ENCODE data around the gene ABHD5.
A peak's percentile ranks its signal among the peaks of the same experiment; 100 is the strongest.

The ABHD5 gene

GRCh38 chr3:43686333-43686699 lies 4.4 kb upstream of the ABHD5 start:
- no peak for DNase-seq

- DNase-seq, result no peak
Observed at GRCh38 chr3:43686700-43687498, 3.8 kb upstream of the ABHD5 start.

GRCh38 chr3:43687499-43687811 lies 3.3 kb upstream of the ABHD5 start:
- DNase-seq, result no peak

GRCh38 chr3:43688245-43688650 lies 2.5 kb upstream of the ABHD5 start:
- no peak for DNase-seq

GRCh38 chr3:43689166-43689565 lies 1.6 kb upstream of the ABHD5 start:
- no peak for DNase-seq

- DNase-seq, result no peak
Observed at GRCh38 chr3:43689766-43690399, 855 bp upstream of the ABHD5 start.

- DNase-seq, result peak; percentile 33 to 63
Observed at GRCh38 chr3:43691120-43691995, 620 bp downstream of the ABHD5 start.

GRCh38 chr3:43692085-43692855 lies 1.5 kb downstream of the ABHD5 start:
- DNase-seq, result peak; percentile 10 to 28

- DNase-seq, result no peak
Observed at GRCh38 chr3:43692971-43693370, 2.2 kb downstream of the ABHD5 start.

- DNase-seq, result no peak
Observed at GRCh38 chr3:43693594-43693993, 2.9 kb downstream of the ABHD5 start.

- DNase-seq, result peak; percentile 97 to 98
Observed at GRCh38 chr3:43695443-43695842, 4.7 kb downstream of the ABHD5 start.

- no peak for DNase-seq
Observed at GRCh38 chr3:43695863-43696262, 5.1 kb downstream of the ABHD5 start.

GRCh38 chr3:43696441-43696840 lies 5.7 kb downstream of the ABHD5 start:
- DNase-seq, result no peak

GRCh38 chr3:43696881-43697280 lies 6.1 kb downstream of the ABHD5 start:
- DNase-seq, result no peak

GRCh38 chr3:43699864-43700263 lies 9.1 kb downstream of the ABHD5 start:
- peak; percentile 29 to 39 for DNase-seq

- no peak for DNase-seq
Observed at GRCh38 chr3:43704697-43705096, 14.0 kb downstream of the ABHD5 start.

- DNase-seq, result no peak
Observed at GRCh38 chr3:43706342-43706741, 15.6 kb downstream of the ABHD5 start.

- DNase-seq, result no peak
Observed at GRCh38 chr3:43707266-43707665, 16.5 kb downstream of the ABHD5 start.

- peak; percentile 25 for DNase-seq
Observed at GRCh38 chr3:43707998-43708397, 17.3 kb downstream of the ABHD5 start.

- peak; percentile 81 to 83 for DNase-seq
Observed at GRCh38 chr3:43709022-43709421, 18.3 kb downstream of the ABHD5 start.

- DNase-seq, result no peak
Observed at GRCh38 chr3:43710607-43711006, 19.9 kb downstream of the ABHD5 start.

- no peak for DNase-seq
Observed at GRCh38 chr3:43718296-43718695, 27.6 kb downstream of the ABHD5 start.
